HG03575 (cell line): ENCODE data around the gene NAP1L4.
"Not testable (repeated sequence)": the region's sequence is repeated elsewhere in the genome, so short reads cannot be mapped to it uniquely, and the experiment has no call there.

Source experiments
- ATAC-seq: cut with Tn5 transposase; IDR thresholded peaks from one replicate; pipeline ENCODE4 v1.9.1; 2021; ENCODE audit not compliant: unreplicated experiment, insufficient number of reproducible peaks, low FRiP score; ENCODE audit errors: extremely low read depth

NAP1L4 gene

DNA sequence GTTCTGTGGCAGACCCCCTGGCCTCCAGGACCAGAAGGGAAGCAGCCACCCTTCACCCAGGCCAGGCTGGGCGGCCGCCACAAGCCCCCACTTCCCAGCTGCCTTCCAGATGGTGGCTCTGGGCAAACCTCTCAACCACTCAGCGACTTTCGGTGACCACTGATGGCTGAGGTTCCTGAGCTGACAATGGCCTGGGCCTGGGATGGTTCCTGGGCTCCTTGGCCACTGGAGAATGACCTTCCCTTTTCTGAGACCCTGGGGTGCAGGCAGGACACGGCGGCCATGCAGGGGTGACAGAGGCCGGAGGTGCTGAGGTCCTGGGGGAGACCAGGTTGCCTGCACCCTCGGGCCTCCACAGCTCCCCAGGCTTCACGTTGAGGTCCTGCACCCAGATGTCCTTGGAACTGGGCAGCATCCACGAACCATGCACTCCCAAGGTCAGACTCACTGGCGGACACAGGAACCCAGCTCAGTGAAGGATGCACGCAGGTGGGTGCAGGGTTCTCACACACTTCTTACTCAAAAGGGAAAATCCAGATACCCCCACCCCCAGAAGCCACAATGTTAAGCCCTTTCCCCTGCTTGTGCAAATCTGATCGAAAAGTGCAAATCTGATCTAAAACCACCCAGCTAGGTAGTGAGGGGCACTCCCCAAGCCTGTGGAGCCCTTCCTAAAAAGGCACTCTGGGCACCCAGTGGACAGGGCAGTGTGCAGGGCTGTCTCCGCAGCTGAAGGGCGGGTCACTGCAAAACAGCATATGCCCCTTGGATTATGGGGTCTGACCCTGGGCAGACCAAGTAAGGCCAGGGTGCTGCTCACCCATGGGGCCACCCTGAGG is 49.0 kb downstream of the NAP1L4 start:
- ATAC-seq, result no peak

DNA sequence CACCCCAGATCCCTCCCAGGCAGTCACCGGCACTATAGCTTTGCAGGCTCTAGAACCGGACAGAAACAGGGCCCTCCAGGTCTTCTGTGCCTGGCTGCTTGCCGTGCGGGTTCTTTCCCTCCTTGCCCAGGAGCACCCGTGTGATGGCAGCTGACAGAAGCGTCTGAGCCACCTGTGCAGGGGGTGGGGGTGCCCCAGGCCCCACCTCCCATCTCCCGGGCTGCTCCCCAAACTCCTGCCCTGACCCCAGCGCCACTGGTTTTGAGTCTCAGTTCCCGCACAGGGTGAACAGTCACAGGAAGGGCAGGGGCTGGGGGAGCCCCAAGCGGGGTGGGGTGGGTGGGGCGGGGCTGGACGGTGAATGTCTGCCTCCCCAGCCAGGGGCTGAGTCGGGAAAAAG is 49.7 kb downstream of the NAP1L4 start:
- ATAC-seq, result no peak

DNA sequence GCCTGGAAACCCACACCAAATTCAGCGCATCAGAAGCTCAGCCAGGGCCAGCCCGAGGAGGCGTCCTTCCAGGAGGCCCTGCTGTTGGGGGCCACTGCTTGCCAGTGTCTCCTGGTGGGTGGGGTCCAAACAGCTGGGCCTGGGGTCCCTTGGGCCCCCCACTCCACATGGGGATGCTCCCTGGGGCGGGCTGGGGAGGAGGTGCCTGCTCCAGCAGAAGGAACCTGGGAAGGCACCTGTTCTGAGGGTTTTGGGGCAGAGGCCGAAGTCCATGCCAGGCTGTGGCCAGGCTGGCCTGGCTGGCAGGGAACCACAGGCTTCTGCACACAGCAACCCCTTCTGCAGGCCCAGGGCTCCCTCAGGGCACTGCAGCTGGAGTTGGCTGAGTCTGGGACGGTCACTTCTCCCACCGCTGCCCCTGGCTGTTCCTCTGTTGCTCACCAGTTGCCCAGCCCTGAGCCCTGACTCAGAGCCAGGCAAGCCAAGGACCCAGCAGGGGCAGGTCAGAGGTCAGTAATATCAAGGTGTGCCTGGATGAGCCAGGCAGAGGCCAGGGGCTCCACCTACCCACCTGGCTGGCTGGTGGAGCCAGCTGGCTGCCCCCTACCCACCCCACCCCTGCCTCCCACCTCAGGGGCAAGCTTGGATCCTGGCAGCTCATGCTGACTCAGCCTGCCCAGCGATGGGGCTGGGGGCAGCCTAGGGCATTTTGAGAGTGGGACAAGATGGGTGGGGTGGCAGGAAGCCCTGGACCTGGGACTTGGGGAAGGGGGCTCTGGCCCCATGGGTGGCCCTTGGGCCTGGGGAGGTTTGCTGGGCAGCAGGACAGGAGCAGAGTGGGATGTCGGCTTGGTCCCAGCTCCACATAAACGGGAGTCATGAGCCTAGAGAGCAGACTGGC is 51.0 kb downstream of the NAP1L4 start:
- no peak for ATAC-seq

GRCh38 chr11:2940147-2940920 is 51.8 kb downstream of the NAP1L4 start:
- ATAC-seq, result no peak

- not testable (repeated sequence) for ATAC-seq
Observed at GRCh38 chr11:2938458-2939418, 53.4 kb downstream of the NAP1L4 start.

DNA sequence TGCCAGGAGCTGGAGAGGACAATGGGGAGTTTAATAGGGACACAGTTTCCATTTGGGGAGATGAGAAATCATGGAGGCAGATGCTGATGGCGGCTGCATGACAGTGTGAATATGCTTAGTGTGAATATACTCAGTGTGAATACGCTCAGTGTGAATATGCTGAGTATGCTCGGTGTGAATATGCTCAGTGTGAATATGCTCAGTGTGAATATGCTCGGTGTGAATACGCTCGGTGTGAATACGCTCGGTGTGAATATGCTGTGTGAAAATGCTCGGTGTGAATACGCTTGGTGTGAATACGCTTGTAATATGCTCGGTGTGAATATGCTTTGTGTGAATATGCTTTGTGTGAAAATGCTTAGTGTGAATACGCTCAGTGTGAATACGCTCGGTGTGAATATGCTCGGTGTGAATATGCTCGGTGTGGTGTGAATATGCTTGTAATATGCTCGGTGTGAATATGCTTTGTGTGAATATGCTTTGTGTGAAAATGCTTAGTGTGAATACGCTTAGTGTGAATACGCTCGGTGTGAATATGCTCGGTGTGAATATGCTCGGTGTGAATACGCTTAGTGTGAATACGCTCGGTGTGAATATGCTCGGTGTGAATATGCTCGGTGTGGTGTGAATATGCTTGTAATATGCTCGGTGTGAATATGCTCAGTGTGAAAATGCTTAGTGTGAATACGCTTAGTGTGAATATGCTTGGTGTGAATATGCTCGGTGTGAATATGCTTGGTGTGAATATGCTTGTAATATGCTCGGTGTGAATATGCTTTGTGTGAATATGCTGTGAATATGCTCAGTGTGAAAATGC is 54.3 kb downstream of the NAP1L4 start:
- ATAC-seq, result not testable (repeated sequence)

- no peak for ATAC-seq
Observed at GRCh38 chr11:2934611-2935239, 57.4 kb downstream of the NAP1L4 start.

GRCh38 chr11:2934021-2934550 is 58.0 kb downstream of the NAP1L4 start:
- ATAC-seq, result no peak

DNA sequence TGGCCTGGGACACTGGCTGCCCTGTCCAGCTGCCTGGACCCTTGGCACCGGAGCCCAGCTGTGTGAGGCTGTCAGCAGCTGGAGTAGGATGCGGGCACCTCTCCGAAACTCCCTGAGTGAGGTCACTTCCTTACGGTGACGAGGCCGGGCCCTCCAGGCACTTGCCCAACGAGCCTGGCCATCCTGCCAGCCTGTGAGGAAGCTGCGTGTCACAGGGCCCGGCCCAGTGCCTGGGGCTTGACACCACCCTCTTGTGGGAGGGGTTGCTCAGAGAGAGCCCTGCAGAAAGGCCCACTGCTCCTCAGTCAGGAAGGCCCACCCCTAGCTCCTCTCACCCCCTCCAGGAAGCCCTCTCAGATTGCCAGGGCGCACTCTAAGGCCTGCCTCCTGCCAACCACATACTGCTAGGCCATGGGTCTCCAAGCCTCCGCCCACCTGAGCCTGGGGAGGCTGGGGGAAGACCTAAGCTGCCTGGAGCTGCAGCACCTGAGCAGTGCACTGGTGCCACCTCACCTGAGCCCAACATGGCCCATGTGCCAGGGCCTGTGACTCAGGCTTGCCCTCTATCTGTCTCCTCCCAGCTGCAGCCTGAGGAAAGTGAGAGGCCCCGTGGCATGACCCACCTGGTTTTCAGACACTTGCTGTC is 58.6 kb downstream of the NAP1L4 start:
- no peak for ATAC-seq

DNA sequence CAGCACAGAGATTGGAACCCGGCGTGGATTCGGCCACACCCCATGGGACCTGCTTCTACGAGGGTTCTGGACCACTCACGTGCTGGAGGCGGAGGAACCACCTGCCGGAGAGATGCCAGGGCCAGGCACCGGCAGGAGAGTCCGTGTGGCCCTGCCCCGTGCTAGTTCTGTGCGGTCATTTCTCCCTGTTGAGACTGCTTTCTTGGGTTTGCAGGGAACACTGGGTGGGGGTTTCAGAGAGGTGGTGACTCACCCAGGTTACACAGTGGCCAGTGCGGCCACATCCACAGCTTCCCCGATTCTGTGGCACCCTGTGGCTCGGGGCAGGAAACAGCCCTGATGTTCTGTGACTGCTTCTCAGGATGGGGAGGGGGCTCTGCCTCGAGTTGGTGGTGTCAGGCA is 59.3 kb downstream of the NAP1L4 start:
- ATAC-seq, result no peak

DNA sequence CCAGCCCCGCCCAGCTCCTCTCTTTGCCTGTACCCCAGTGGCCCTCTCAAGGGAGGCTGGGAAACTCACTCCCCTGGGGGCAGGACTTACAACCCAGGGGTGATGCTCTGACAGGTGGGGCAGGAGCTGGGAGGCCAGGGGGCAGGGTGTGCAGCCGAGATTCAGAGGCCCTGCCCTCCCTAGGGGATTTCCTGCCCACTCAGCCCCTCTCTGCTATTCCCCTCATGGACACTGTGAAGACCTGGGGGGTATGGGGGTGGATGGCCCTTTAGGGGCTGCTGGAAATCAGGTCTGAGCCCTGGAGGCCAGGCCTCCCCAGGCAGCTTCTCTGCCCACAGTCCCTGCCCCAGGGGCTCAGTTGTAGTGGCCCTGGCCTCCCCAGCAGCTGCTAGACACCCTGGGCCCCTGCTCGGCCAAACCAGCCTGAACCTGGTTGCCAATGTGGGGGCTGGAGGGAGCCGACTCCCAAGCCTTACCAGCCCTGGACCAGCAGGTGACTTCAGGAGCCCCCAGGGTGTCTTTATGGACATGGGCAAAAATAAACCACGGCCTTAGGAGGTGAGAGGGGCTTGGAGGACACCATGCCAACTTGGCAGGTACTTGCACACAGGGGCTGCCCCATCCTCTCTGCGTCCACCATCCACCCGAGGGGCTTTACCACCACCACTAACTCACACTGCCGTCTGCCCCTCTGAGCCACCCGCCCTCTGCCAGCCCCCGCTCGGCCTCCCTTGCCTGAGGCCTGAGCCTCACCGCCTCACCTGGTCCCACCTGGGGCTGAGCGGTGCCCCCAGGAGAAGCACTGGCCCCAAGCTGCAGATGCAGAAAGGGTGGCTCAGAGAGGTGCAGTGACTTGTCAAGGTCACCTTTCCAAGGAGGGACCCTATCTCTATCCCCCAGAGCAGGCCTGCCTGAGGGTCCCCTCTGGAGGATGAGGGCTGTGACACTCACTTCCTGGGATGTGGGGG is 60.1 kb downstream of the NAP1L4 start:
- no peak for ATAC-seq

GRCh38 chr11:2931420-2931746 is 60.7 kb downstream of the NAP1L4 start:
- no peak for ATAC-seq

- no peak for ATAC-seq
Observed at GRCh38 chr11:2930704-2931419, 61.3 kb downstream of the NAP1L4 start.

DNA sequence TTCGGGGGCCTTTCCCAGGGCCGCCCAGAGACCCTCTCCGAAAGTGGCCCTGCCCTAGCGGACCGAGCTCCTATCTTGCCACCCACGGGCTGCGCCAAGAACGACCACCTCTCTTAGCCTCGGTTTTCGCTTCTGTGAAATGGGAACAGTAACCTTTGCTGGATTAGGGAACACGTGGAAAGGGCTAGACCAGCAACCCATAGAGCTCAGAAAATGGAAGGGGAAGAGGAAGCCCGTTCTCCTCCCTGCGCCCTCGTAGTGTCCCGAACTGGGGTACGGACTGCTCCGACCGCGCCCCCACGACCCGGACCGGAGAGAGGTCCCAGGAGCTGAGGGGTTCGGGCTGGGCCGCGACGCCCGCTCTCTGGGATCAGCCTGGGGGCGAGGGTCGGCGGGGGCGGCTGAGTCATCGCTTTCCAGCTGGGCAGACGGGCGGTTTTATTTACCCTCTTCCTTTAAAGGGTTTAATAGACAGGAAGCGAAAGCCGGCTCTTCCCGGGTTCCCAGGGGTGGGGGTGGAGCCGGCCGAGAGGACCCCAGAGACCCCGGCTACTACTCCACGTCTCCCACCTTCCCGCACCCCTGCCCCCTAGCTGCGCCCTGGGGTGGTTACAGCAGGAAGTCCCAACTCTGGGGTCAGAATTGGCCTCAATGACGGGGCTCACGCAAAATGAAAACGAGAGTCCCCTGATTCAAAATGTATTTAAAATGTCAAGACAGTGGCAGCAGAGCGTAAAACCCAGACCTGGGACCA is 62.0 kb downstream of the NAP1L4 start:
- no peak for ATAC-seq
